Stimulated activated CD8-positive, alpha-beta memory T cell treated with anti-CD3 and anti-CD28 coated beads, Interleukin-2, amount 100 ng/mL, for 1 hour (primary cell): Measurements from ENCODE around the gene CASQ1.

Experiments
- DNase-seq, 2 donors: peaks; one replicate each; pipeline ENCODE4 v3.0.0-alpha.2; 2020; ENCODE audit warnings: low read depth in 2 of 2

CASQ1 gene

DNA sequence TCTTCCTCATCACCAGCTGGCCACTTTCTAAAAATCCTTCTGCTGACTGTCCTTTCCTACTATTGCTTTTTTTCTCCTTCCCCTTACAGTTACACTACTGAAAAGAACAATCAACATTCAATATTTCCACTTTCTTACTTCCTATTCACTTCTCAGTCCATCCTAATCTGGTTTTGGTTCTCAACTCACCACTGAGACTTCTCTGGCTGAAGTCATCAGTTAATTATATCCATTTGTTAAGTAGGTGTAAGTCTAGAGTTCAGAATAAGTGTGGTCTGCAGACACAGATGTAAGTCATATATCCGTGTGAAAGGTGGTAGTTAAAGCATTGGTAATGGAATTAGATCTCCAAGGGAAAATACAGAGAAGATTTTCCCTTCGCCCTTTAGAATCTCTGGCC is 36.2 kb downstream of the CASQ1 start:
- DNase-seq: no peak

DNA sequence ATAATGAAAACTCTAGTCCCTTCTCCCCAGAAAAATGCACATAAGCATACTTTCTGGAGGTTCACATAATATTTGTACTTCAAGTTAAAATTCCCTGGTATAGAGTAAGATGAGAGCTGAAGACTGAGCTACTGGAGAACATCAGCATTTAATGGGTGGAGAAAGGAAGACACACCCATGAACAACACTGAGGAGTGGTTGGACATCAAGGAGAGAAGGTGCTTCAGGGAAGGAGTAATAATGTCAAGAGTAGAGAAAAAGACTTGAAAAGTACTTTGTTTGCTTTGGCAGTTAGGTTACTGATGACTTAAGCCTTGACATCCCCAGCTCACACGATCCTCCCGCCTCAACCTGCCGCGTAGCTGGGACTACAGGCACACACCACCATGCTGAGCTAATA is 36.7 kb downstream of the CASQ1 start:
- DNase-seq: no peak

DNA sequence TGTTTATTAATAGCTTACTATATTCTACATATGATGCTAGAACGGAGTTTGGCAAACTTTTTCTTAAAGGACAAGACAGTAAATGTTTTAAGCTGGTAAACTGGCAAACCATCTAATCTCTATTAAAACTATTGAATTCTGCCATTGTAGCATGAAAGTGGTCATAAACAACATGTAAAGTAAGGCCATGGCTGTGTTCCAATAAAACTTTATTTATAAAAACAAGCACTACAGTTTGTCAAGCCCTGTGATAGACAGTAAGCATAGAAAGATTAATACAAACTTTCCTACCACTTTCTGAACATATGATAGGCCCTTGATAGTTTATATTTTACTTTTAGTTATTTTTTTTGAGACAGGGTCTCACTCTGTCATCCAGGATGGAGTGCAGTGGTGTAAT is 37.2 kb downstream of the CASQ1 start:
- no peak for DNase-seq

GRCh38 chr1:160228431-160228830 is 38.1 kb downstream of the CASQ1 start:
- DNase-seq: no peak

DNA sequence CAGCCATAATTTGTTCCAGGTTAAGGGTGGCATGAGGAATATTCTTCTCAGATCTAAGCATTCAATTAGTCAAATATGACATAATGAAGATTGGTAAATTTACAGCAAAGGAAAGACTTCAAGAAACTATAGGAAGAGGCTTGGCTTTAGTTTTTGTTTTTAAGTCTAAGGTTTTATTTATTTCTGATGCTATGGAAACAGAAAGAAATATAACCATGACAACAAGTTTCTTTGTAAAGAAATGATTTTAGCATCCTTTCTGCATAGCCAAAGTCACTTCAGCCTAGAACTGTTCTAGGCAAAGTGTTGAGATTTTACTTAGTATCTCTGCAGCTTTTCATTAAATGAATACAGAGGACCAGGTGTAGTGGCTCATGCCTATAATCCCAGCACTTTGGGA is 42.5 kb downstream of the CASQ1 start:
- DNase-seq: no peak

GRCh38 chr1:160236806-160237205 is 46.4 kb downstream of the CASQ1 start:
- no peak for DNase-seq

GRCh38 chr1:160237558-160237957 is 47.2 kb downstream of the CASQ1 start:
- DNase-seq: no peak

- no peak for DNase-seq
Measured at GRCh38 chr1:160238408-160238807, 48.0 kb downstream of the CASQ1 start.

DNA sequence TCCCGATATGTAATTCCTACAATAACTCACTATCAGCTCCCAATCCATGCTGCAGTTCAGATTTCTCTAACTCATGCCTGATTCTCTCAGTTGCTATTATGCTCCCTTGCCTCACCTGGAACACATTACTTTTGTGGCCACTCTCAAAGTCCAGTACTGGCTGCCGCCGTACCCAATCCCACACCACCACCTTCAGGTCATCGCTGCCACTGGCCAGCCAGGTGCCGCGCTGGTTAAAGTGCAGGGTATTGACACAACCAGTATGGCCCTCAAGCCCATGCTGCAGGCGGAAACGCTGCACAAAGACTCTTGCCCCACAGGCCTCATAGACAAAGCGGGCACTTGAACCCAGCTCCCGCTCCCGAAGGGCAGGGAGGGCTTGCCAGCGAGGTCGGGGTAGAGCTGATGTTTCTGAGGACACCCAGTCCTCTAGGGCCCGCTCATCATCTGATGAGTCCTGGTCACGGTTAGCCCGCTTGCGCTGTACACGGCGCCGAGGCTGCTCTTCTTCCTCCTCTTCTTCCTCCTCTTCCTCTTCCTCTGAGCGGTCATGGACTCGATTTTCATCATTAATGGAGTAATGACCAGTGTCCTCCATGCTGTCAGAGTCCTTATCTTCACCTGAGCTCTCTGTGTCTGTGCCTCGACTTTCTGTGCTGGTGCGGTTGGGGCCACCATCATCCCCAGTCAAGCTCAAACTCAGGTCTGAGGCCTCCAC is 49.4 kb downstream of the CASQ1 start:
- DNase-seq: no peak

DNA sequence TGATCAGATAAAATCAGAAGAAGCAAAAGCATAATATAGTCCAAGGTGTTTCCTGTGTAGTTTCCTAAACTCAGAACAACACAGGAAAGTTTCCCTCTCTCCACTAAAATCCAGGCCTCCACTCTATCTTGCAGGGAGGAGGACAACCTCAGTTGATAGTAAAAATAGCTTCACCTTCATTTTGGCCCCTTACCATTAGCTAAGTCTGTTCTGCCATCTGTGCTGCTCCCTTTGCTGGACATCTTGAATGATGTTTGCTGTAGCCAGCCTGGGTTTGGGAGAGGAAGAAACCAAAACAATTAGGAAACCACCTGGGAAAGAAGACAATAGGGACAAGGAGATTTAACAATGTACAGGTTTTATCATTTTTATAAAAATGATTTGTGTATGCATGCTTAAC is 53.4 kb downstream of the CASQ1 start:
- no peak for DNase-seq

DNA sequence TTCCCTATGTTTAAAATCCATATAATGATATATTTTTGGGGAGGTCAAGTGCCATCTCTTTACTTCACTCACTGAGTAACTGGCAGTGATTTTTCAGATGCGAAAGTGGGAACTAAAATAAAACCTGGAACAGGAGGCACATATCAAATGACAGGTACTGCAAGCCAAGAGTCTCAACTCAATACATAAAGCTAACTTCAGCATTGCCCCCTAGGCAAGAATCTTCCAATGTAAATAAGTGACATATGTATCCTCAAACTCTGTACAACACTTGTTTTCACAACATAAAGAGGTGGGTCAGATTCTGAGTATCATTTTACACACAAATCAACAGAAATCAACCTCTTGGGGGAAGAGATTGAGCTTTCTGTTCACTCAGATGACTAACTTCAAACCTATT is 53.8 kb downstream of the CASQ1 start:
- no peak for DNase-seq

GRCh38 chr1:160245434-160245833 is 55.1 kb downstream of the CASQ1 start:
- DNase-seq: no peak

DNA sequence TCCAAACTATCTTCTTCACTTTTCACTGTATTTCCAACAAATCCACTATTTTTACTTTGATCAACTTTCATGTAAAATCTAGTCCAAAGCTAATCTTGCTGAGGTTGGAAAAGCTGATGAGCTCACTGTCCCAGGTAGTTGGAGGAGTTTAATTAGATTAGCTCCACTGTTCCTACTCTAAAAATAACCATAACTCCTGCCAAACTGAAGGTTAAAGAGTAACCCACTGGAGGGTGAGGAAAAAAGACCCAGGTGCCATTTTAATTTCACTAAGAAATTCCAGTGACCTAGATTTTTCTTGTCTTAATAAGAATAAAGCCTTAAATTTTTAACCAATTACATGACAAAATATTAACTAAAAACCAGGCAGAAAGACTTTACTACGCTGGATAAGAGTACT is 56.7 kb downstream of the CASQ1 start:
- DNase-seq: no peak

DNA sequence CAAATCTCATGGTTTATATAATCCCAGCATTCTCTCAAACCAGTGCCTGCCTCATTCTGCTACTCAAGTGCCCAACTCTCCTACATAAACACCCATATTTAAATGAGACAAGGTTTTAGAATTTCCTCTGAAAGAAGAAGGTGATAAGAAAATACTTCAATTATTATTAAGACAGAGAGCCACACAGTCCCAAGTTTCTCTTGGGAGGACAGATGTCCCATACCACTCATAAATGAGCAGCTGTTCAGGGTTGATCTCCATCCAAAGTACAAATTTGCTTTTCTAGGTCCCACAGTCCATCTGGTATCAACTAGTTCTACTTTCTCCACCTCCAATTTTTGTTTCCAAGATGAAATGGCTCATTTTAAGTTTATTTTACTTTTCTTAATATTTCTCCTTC is 60.6 kb downstream of the CASQ1 start:
- no peak for DNase-seq
